Measurements from ENCODE around the gene APOLD1.
"Not testable (repeated sequence)": the region's sequence is repeated elsewhere in the genome, so short reads cannot be mapped to it uniquely, and the experiment has no call there.

The APOLD1 gene

GRCh38 chr12:12784911-12785814, at the start of gene APOLD1:
TSS of gene APOLD1 (plus strand) at chr12:12785659. CDS start at chr12:12785692, 33 bp downstream.
- no peak for DNase-seq

- DNase-seq = peak; percentile 17
These were observed 48.4 kb upstream of the APOLD1 start for GRCh38 chr12:12736759-12737676.

GRCh38 chr12:12738152-12738551, 47.3 kb upstream of the APOLD1 start:
- not testable (repeated sequence) for DNase-seq

GRCh38 chr12:12741660-12742059, 43.8 kb upstream of the APOLD1 start:
- DNase-seq = no peak

- DNase-seq = no peak
These were observed 40.7 kb upstream of the APOLD1 start for GRCh38 chr12:12744546-12745305.

- no peak for DNase-seq
These were observed 39.8 kb upstream of the APOLD1 start for GRCh38 chr12:12745576-12746211.

- DNase-seq = no peak
These were observed 38.2 kb upstream of the APOLD1 start for GRCh38 chr12:12747278-12747677.

- no peak for DNase-seq
These were observed 37.4 kb upstream of the APOLD1 start for GRCh38 chr12:12748044-12748443.

- DNase-seq = no peak
These were observed 36.0 kb upstream of the APOLD1 start for GRCh38 chr12:12749433-12749832.

- no peak for DNase-seq
These were observed 29.5 kb upstream of the APOLD1 start for GRCh38 chr12:12755923-12756322.

- no peak for DNase-seq
These were observed 28.3 kb upstream of the APOLD1 start for GRCh38 chr12:12757121-12757520.

GRCh38 chr12:12759234-12759915, 26.1 kb upstream of the APOLD1 start:
- DNase-seq = no peak

- no peak for DNase-seq
These were observed 20.6 kb upstream of the APOLD1 start for GRCh38 chr12:12764824-12765223.

- no peak for DNase-seq
These were observed 15.2 kb upstream of the APOLD1 start for GRCh38 chr12:12770262-12770661.

- DNase-seq = no peak
These were observed 10.7 kb upstream of the APOLD1 start for GRCh38 chr12:12774791-12775190.

GRCh38 chr12:12776261-12776660, 9.2 kb upstream of the APOLD1 start:
- DNase-seq = no peak

GRCh38 chr12:12777092-12777491, 8.4 kb upstream of the APOLD1 start:
- no peak for DNase-seq

GRCh38 chr12:12779007-12779406, 6.5 kb upstream of the APOLD1 start:
- DNase-seq = no peak

- no peak for DNase-seq
These were observed 5.9 kb upstream of the APOLD1 start for GRCh38 chr12:12779529-12779928.

GRCh38 chr12:12784116-12784515, 1.3 kb upstream of the APOLD1 start:
- no peak for DNase-seq

GRCh38 chr12:12786351-12786705, 869 bp downstream of the APOLD1 start:
- DNase-seq = no peak
